A673 (cell line): ENCODE results near the gene PRSS21.

Source experiments
- CTCF ChIP-seq: fragments of 300-800, 200-600 bp; sonication (generic); conservative IDR thresholded peaks from 2 replicates; pipeline ENCODE4 v1.5.1; 2017; ENCODE audit warnings: low read depth, mild to moderate bottlenecking, antibody characterized with exemption, low read length, moderate library complexity, mixed read lengths
- EZH2 ChIP-seq: fragments of 200-600 bp; sonication (generic); IDR thresholded peaks from 2 replicates; pipeline ENCODE4 v1.6.1; 2017; ENCODE audit warnings: borderline replicate concordance, low read depth, mild to moderate bottlenecking, mixed read lengths, antibody characterized with exemption, low read length; ENCODE audit not compliant: poor library complexity, severe bottlenecking

GRCh38 chr16:2771496-2772402 is 45.3 kb upstream of the PRSS21 start:
- TF ChIP-seq CTCF (no peak), EZH2 (no peak)
